Upper lobe of right lung (tissue), 1 donor: ENCODE measurements around the gene KLHL22. TPM values are rescaled to one million over a fixed set of nuclear protein-coding genes. Genes with fewer than 3 reads are reported as not detected.

Experiments
- ATAC-seq: fragments of 200-7000 bp; cut with Tn5 transposase; one replicate; pipeline ENCODE4 v1.9.1; 2020; ENCODE audit warnings: mild to moderate bottlenecking, moderate library complexity
- DNase-seq: peaks from one replicate; pipeline ENCODE4 v3.0.0-alpha.2; 2020
- H3K27ac ChIP-seq: fragments of 200-600 bp; one replicate; pipeline ENCODE4 v1.8.0; 2022
- H3K27me3 ChIP-seq: fragments of 200-600 bp; one replicate; pipeline ENCODE4 v1.8.0; 2022; ENCODE audit warnings: mild to moderate bottlenecking
- H3K36me3 ChIP-seq: fragments of 200-600 bp; one replicate; pipeline ENCODE4 v1.8.0; 2022
- H3K4me1 ChIP-seq: fragments of 200-600 bp; one replicate; pipeline ENCODE4 v1.8.0; 2022
- H3K4me3 ChIP-seq: fragments of 200-600 bp; one replicate; pipeline ENCODE4 v1.8.0; 2022; ENCODE audit warnings: mild to moderate bottlenecking
- H3K9me3 ChIP-seq: fragments of 200-600 bp; one replicate; pipeline ENCODE4 v1.8.0; 2022
- CTCF ChIP-seq: fragments of 200-600 bp; IDR thresholded peaks from one replicate; pipeline ENCODE4 v1.8.0; 2022; ENCODE audit warnings: antibody characterized with exemption
- intact Hi-C: fragments of 100-400 bp; cut with DNase I; formaldehyde crosslinking; loops from one replicate; pipeline ENCODE4 v1.11.0; 2022
- total RNA-seq: library from RNA; stranded (reverse); fragmentation: NEBNext Ultra II Directional; extraction: Animal tissue kit (Norgen Biotek cat#: 25700); gene quantifications from one replicate; pipeline ENCODE4 v1.2.1, GENCODE V29; 2021
- donor health status: DM: no; HTN: yes; CAD: no; lungs with severe emphysema.

Gene KLHL22
- total RNA-seq, 1 donor from 2014 or later: 23.3 TPM

DNA sequence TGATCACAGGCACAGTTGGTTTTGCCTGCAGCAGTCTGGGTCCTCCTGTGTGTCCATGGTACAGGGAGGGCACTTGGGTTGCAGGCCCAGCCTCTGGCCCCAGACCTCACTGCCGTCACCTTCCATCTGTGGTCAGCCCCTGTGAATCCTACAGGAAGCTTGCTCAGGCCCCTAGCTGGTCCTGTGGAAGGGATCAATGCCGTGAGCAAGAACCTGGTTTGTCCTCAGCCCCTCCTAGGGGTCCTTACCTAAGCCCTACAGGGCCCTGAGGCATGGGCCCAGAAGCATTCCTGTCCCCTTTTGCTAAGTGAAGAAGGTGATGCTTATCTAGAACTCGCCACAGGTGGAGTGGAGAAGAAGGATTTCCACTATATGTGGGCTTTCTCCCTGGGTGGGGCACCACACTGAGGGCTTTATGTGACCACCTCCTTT lies 41.7 kb upstream of the KLHL22 start:
- peaks cover 35% of the 10 kb centered on the region for H3K36me3 ChIP-seq
- H3K4me1 ChIP-seq: peaks cover 20% of the 10 kb centered on the region
- H3K9me3 ChIP-seq: no peaks in the 10 kb centered on the region
- H3K4me3 ChIP-seq: no peak overlapping the region
- ATAC-seq (no peak), DNase-seq (no peak)
- no peaks in the 10 kb centered on the region for H3K27me3 ChIP-seq
- TF ChIP-seq CTCF: no peak
- H3K27ac ChIP-seq: no peak overlapping the region
- intact Hi-C loops: no loop called here

DNA sequence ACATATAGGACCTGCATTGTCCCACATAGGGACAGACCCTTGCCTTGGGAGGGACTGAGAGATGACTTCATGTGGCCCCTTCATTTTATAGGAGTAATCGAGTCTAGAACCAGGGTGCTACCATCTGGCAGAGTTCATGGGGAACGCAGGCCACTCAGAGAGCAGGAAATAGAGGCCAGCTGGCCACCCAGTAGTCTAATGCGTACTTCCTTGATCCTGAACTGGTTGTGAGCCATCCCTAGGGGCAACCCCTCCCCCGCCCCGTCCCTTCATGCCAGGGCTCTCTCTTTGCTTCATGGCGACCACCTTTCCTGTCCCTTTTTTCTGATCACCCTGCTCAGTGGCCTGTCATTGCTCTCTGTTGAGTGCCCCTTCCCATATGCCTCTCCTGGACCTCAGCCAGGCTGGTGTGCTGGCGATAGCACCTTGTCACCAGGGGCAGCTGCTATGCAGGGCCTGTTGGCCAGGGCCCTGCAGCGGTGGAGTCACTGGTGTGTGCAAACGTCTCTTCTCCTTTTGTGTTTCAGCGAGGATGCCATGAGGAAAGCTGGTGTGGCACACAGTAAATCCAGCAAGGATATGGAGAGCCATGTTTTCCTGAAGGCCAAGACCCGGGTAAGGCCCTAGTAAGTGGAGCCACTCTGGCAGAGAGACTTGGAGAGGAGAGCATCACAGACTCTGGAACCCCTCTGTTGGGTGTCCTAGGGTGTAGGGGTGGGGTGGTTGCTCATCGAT lies 41.2 kb upstream of the KLHL22 start:
- Histone ChIP-seq H3K27ac (no peak overlapping the region), H3K9me3 (no peaks in the 10 kb centered on the region), H3K36me3 (peaks cover 34% of the 10 kb centered on the region), H3K27me3 (no peaks in the 10 kb centered on the region), H3K4me3 (no peak overlapping the region), H3K4me1 (peaks cover 25% of the 10 kb centered on the region)
- no peak for TF ChIP-seq CTCF
- ATAC-seq (no peak), DNase-seq (no peak)
- intact Hi-C loops: no loop called here

DNA sequence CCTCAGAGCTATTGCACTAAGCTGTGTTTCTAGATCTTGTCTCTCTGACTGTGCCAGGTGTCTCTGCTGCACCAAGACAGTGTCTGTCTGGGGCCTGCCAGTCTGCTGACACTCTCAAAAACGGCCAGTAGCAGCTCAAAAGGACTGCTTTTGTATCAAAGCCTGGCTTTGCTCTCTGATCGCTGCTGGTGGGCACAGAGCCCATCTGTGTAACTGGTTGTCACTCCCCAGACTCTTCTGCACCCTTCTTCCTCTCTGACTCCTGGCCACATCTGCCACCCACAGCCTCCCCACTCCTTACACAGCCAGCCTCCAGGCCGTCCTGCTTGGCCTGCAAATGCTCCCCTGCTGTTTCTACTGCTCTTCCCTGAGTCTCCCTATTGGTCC lies 38.3 kb upstream of the KLHL22 start:
- peak overlapping the region; percentile 36 for H3K27ac ChIP-seq
- intact Hi-C loops: no loop called here
- no peaks in the 10 kb centered on the region for H3K27me3 ChIP-seq
- no peaks in the 10 kb centered on the region for H3K9me3 ChIP-seq
- TF ChIP-seq CTCF: no peak
- peaks cover 44% of the 10 kb centered on the region for H3K4me1 ChIP-seq
- H3K4me3 ChIP-seq: no peak overlapping the region
- ATAC-seq (no peak), DNase-seq (no peak)
- peaks cover 25% of the 10 kb centered on the region for H3K36me3 ChIP-seq

DNA sequence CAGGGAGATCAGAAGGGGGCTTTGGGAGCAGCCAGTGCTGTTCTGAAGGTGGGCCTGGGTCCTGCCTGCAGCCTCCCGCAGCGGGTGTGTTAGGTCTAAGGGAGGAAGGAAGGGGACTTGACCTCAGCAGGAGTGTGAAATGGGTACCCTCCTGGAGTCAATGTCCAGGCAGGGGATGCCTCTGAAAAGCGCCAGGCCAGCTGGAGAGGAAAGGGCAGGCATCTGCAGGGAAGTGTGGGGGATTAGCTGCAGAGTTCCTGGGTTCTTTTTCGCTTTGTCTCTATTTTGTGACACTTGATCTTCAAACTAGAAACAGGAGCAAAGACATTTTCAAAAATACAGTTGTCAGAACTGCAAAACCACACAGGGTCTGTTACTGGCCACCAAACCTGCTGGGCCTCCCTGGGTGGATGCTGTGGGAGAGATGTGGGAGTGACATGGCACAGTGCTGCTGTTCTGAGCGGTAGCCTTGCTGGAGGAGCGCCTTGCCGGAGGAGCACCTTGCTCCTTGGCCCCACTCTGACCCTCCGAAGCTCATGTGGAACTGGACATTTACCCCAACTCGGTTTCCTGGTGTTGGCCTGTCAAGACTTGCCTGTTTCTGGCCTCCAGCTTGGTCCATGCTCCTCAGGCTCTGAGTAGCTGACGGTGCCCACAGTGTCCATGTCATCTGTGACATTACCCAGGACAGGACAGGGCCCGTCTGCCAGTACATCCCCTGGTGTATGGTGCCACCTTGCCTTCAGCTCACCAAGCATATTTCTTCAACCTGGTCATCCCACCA lies 37.7 kb upstream of the KLHL22 start:
- intact Hi-C loops: no loop called here

More for the DNA sequence above, 37.7 kb upstream of the KLHL22 start:
- H3K27me3 ChIP-seq: no peaks in the 10 kb centered on the region
- peak overlapping the region; percentile 36 for H3K27ac ChIP-seq
- H3K4me1 ChIP-seq: peaks cover 44% of the 10 kb centered on the region
- H3K36me3 ChIP-seq: peaks cover 25% of the 10 kb centered on the region
- ATAC-seq (no peak), DNase-seq (no peak)
- TF ChIP-seq CTCF: no peak
- no peak overlapping the region for H3K4me3 ChIP-seq
- no peaks in the 10 kb centered on the region for H3K9me3 ChIP-seq
